ENCODE results near the gene PRSS12.

- TF ChIP-seq CTCF (IDR thresholded peaks at IDR 0.05) (no peak), EZH2 (IDR thresholded peaks at IDR 0.05; ENCODE audit: borderline replicate concordance, insufficient read depth, low read depth, low read length, poor library complexity, severe bottlenecking) (no peak)
Measured at GRCh38 chr4:118284169-118284568, 68.6 kb downstream of the PRSS12 start.
